Activated T-cell treated with anti-CD3 and anti-CD28 coated beads, Interleukin-2, amount 50 U/mL, for 4 hours (primary cell): Measurements from ENCODE around the gene SLC45A1. TPM values are rescaled to one million over a fixed set of nuclear protein-coding genes. Genes with fewer than 3 reads are reported as not detected.
"Not testable (repeated sequence)": the region's sequence is repeated elsewhere in the genome, so short reads cannot be mapped to it uniquely, and the experiment has no call there.

Source experiments
- ATAC-seq, 2 donors: fragments of 200-7000 bp; cut with Tn5 transposase; one replicate each; pipeline ENCODE4 v1.10.0; 2021
- DNase-seq: peaks from one replicate; pipeline ENCODE4 v3.0.0-alpha.2; 2020
- H3K27me3 Mint-ChIP-seq: one replicate; pipeline ENCODE4 v1.8.0; 2021; ENCODE audit warnings: low read depth, mixed read lengths
- H3K36me3 Mint-ChIP-seq: one replicate; pipeline ENCODE4 v1.8.0; 2022; ENCODE audit warnings: mixed read lengths; ENCODE audit not compliant: insufficient read depth
- H3K4me1 Mint-ChIP-seq: one replicate; pipeline ENCODE4 v1.8.0; 2021; ENCODE audit warnings: low read depth, mixed read lengths
- H3K4me3 Mint-ChIP-seq: one replicate; pipeline ENCODE4 v1.8.0; 2021; ENCODE audit warnings: mild to moderate bottlenecking, moderate library complexity, mixed read lengths
- H3K9me3 Mint-ChIP-seq: one replicate; pipeline ENCODE4 v1.8.0; 2021; ENCODE audit warnings: mixed read lengths
- total RNA-seq, 3 donors: library from RNA; stranded (reverse); gene quantifications; one replicate each; pipeline ENCODE4 v1.2.1, GENCODE V29; 2021

SLC45A1 gene
- total RNA-seq, 3 donors from 2014 or later: 0.38 to 0.61 (median 0.46) TPM

DNA sequence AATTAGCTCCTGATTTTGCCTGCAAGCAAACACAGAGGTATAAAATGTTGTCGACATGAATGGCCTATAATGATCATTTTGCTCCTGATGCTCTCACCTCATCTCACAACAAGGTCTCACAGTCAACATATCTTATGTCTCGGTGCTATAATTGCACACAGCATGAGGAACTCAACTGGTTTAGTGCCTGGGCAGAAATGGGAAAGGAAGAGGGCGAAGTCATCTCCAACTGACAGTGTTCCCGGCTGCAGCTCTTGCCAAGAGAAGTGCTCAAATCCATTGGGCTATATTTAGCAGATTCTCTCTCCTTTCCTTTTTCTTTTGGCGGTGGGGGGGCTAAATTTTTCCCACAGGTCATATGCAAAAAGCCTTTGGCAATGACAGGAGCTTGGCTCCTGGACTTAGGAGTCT lies 53.0 kb downstream of the SLC45A1 start:
- ATAC-seq: no peak
- Mint-ChIP-seq H3K36me3 (peaks cover 5% of the 10 kb centered on the region), H3K4me1 (peaks cover 46% of the 10 kb centered on the region), H3K4me3 (no peak overlapping the region), H3K9me3 (no peaks in the 10 kb centered on the region), H3K27me3 (no peaks in the 10 kb centered on the region)
- no peak for DNase-seq

DNA sequence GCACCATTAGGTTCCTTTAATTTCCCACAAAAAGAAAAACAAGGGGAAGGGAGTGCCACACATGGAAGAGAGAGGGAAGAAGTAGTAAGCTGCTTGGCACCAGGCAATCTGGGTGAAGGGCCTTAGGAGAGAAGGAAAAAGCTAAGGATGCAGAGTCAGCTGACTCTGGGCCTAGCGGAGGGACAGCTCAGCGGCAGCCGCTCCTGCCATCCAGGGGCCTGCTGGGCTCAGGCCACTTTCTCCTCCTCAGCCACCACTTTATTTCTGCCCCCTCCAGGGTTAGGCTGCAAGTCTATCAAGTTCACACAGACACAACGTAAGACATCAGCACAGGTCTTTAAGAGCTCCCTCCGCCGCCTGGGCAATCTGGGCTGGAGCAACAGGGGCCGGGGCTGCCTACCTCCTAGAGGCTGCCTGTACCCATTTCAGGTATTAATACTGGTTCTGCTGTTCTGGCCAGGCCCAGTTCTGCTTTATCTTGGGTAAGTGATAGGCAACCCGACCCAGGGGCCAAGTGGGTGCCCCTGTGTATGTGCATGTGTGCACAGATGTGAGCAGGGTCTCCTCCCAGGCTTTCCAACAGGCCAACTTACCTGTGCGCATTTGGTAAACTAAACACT lies 53.6 kb downstream of the SLC45A1 start:
- Mint-ChIP-seq H3K36me3 (peaks cover 5% of the 10 kb centered on the region), H3K9me3 (no peaks in the 10 kb centered on the region), H3K4me3 (no peak overlapping the region), H3K27me3 (no peaks in the 10 kb centered on the region), H3K4me1 (peaks cover 50% of the 10 kb centered on the region)
- DNase-seq: no peak
- ATAC-seq: no peak

GRCh38 chr1:8373125-8373524 lies 55.2 kb downstream of the SLC45A1 start:
- Mint-ChIP-seq H3K9me3 (no peaks in the 10 kb centered on the region), H3K36me3 (peaks cover 7% of the 10 kb centered on the region), H3K27me3 (no peaks in the 10 kb centered on the region), H3K4me3 (no peak overlapping the region), H3K4me1 (peaks cover 54% of the 10 kb centered on the region)
- ATAC-seq (no peak), DNase-seq (no peak)

- Mint-ChIP-seq H3K27me3 (no peaks in the 10 kb centered on the region), H3K36me3 (peaks cover 7% of the 10 kb centered on the region), H3K4me3 (no peak overlapping the region), H3K9me3 (no peaks in the 10 kb centered on the region), H3K4me1 (peaks cover 60% of the 10 kb centered on the region)
- ATAC-seq (no peak), DNase-seq (no peak)
Observed at GRCh38 chr1:8373581-8374241, 55.8 kb downstream of the SLC45A1 start.

- peaks cover 64% of the 10 kb centered on the region for H3K4me1 Mint-ChIP-seq
- ATAC-seq (no peak), DNase-seq (no peak)
- H3K4me3 Mint-ChIP-seq: no peak overlapping the region
- H3K36me3 Mint-ChIP-seq: peaks cover 8% of the 10 kb centered on the region
- no peaks in the 10 kb centered on the region for H3K27me3 Mint-ChIP-seq
- no peaks in the 10 kb centered on the region for H3K9me3 Mint-ChIP-seq
Observed at GRCh38 chr1:8374356-8374755, 56.4 kb downstream of the SLC45A1 start.

- Mint-ChIP-seq H3K27me3 (no peaks in the 10 kb centered on the region), H3K4me1 (peaks cover 67% of the 10 kb centered on the region), H3K36me3 (peaks cover 8% of the 10 kb centered on the region), H3K9me3 (no peaks in the 10 kb centered on the region), H3K4me3 (no peak overlapping the region)
- DNase-seq (no peak), ATAC-seq (peak in 1 of 2 donors; percentile 38)
Observed at GRCh38 chr1:8374812-8375211, 56.9 kb downstream of the SLC45A1 start.

DNA sequence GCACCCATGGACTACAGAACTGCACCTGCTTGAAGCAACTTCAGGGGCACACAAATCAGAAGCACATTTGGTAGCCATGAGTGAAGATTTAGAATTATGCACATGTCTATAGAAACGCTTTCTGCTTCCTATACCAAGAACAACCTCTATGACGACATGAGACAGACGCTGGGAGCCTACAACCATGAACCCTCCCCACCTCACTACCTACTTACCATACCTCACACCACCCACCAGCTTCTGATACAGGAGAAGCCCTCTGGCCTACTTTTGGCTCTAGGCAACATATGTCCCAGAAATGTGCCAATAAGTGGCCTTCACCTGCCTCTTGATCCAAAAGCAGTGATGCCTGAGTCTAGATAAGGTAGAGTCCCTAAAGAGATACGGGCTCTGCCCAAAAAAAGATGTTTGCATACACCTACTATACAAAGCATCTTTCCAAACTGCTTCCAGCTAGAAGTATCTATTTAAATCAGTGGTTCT lies 58.5 kb downstream of the SLC45A1 start:
- peaks cover 68% of the 10 kb centered on the region for H3K4me1 Mint-ChIP-seq
- no peak for DNase-seq
- ATAC-seq: peak in 1 of 2 donors; percentile 18
- H3K36me3 Mint-ChIP-seq: peaks cover 9% of the 10 kb centered on the region
- H3K4me3 Mint-ChIP-seq: no peak overlapping the region
- H3K27me3 Mint-ChIP-seq: no peaks in the 10 kb centered on the region
- no peaks in the 10 kb centered on the region for H3K9me3 Mint-ChIP-seq

GRCh38 chr1:8377271-8377981 lies 59.5 kb downstream of the SLC45A1 start:
- DNase-seq (no peak), ATAC-seq (no peak)
- Mint-ChIP-seq H3K9me3 (no peaks in the 10 kb centered on the region), H3K27me3 (no peaks in the 10 kb centered on the region), H3K36me3 (peaks cover 14% of the 10 kb centered on the region), H3K4me1 (peaks cover 66% of the 10 kb centered on the region), H3K4me3 (no peak overlapping the region)

DNA sequence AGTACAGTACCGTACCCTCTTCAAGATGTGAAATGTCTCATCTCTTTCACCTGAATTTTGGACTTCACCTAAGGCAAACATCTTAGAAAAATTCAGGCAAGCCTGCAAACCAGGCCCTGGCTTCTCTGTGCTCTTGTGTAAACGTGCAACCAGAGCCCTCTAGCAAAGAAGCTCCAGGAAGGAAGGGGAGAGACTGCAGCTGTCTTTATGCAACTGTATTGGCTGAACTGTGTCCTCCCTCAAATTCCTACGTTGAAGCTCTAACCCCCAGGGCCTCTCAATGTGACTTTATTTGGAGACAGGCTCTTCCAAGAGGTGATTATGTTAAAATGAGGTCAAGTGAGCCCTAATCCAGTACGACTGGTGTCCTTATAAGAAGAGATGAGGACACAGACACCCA lies 60.3 kb downstream of the SLC45A1 start:
- no peaks in the 10 kb centered on the region for H3K9me3 Mint-ChIP-seq
- no peak for ATAC-seq
- no peak overlapping the region for H3K4me3 Mint-ChIP-seq
- peaks cover 73% of the 10 kb centered on the region for H3K4me1 Mint-ChIP-seq
- DNase-seq: no peak
- H3K36me3 Mint-ChIP-seq: peaks cover 16% of the 10 kb centered on the region
- H3K27me3 Mint-ChIP-seq: no peaks in the 10 kb centered on the region

- Mint-ChIP-seq H3K27me3 (no peaks in the 10 kb centered on the region), H3K9me3 (no peaks in the 10 kb centered on the region), H3K4me3 (no peak overlapping the region), H3K36me3 (peaks cover 16% of the 10 kb centered on the region), H3K4me1 (peaks cover 73% of the 10 kb centered on the region)
- ATAC-seq (no peak), DNase-seq (no peak)
Observed at GRCh38 chr1:8378981-8379470, 61.1 kb downstream of the SLC45A1 start.

DNA sequence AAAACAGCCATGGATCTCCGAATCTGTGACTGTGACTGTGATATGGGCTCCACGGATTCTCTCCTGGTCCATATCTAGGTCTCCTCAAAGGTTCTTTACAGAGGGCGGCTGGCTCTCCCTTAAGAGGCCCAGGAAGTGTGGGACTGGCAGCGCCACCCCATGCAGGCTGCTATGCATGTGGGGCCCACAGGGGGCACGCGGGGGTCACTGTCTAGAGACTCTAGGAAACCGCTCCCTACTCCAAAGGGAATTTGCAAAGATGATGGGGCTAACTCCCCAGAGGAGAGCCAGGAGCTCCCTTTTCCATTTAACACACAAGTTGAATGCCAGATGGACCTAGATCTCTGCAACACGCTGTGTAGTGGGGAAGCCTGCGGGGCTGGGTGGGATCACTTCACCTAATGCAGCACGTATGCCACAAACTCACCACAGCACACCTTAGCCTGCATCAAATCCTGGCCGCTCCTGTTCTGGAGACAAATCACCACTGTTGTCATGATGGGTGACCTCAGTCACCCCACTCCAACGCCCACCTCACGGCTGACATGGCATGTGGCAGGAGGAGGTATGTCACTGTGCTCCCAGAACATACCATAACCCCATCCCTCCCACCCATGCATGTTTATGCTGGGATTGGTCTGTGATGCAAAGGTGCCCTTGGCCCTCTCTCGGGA lies 61.7 kb downstream of the SLC45A1 start:
- no peak for ATAC-seq
- Mint-ChIP-seq H3K9me3 (no peaks in the 10 kb centered on the region), H3K4me3 (no peak overlapping the region), H3K4me1 (peaks cover 74% of the 10 kb centered on the region), H3K36me3 (peaks cover 16% of the 10 kb centered on the region), H3K27me3 (no peaks in the 10 kb centered on the region)
- DNase-seq: no peak

DNA sequence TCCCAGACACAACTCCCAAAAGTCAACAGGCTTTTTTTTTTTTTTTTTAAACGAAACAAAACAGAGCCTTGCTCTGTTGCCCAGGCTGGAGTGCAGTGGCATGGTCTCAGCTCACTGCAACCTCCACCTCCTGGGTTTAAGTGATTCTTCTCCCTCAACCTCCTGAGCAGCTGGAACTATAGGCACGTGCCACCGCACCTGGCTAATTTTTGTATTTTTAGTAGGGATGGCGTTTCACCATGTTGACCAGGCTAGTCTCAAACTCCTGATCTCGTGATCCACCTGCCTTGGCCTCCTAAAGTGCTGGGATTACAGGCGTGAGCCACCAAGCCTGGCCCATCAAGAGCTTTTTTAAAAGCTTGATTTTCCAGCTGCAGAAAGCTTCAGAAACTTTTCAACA lies 62.4 kb downstream of the SLC45A1 start:
- not testable (repeated sequence) for H3K9me3 Mint-ChIP-seq, H3K4me3 Mint-ChIP-seq, DNase-seq, ATAC-seq, H3K27me3 Mint-ChIP-seq
- H3K4me1 Mint-ChIP-seq: peaks cover 74% of the 10 kb centered on the region
- peaks cover 15% of the 10 kb centered on the region for H3K36me3 Mint-ChIP-seq

DNA sequence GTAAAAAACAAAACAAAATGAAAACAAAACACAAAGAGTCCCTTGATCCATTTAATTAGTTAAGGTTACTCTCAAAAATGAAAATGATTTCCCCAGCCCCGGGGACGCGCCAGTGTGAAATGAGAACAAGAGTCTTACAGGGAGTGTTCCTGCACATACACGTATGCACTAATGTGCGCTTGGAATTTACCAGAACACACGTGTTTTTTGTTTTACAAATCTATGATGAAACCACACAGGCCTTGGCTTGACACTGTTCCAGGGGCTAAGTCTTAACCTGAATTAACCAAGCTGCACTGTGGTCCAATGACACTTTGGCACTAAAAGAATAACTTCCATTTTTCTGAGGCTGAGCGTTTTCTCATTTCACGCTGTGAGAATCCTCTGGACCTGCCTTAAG lies 63.7 kb downstream of the SLC45A1 start:
- H3K36me3 Mint-ChIP-seq: peaks cover 19% of the 10 kb centered on the region
- no peak overlapping the region for H3K4me3 Mint-ChIP-seq
- H3K4me1 Mint-ChIP-seq: peaks cover 77% of the 10 kb centered on the region

DNA sequence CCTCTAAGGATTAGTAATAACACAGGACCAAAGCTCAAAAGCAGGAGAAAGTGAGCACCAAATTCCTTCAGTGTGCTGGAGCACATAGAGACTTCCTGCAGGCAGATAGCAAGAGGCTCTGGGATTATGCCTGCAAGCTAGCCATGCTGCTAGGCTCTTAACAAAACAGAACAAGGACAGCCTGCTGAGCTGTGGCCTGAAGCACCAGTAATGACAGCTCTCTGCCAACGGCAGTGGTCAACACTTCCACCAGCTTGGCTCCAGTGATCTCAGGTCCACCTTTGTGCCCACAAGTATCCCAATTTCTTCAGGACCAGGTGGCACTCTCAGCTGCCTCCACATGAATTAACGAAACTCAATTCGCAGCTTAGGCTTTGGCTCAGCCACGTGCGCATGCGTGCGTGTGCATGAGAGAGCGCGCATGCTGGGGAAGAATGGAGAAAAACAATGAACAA lies 64.2 kb downstream of the SLC45A1 start:
- Mint-ChIP-seq H3K27me3 (no peaks in the 10 kb centered on the region), H3K4me3 (no peak overlapping the region), H3K36me3 (peaks cover 22% of the 10 kb centered on the region), H3K4me1 (peaks cover 80% of the 10 kb centered on the region), H3K9me3 (no peaks in the 10 kb centered on the region)
- no peak for DNase-seq
- ATAC-seq: no peak

More for the DNA sequence above, 63.7 kb downstream of the SLC45A1 start:
- ATAC-seq: no peak
- no peaks in the 10 kb centered on the region for H3K9me3 Mint-ChIP-seq
- no peak for DNase-seq
- H3K27me3 Mint-ChIP-seq: no peaks in the 10 kb centered on the region
